A673 (cell line): ENCODE measurements around the gene MRPL44. TPM values are rescaled to one million over a fixed set of nuclear protein-coding genes. Genes with fewer than 3 reads are reported as not detected.

Source experiments
- BruUV-seq: library from RNA; stranded (reverse); fragments of 400-500 nt; replicated peaks from 2 replicates; lab custom pipeline; 2021; lab: Mats Ljungman, UMichigan
- CTCF ChIA-PET: fragments of 300-600 bp; sonication (Branson Sonifier 250); formaldehyde crosslinking; loops from one replicate; lab custom pipeline; 2022; ENCODE audit warnings: antibody characterized with exemption; lab: Charles Lee
- POLR2A ChIA-PET: fragments of 300-600 bp; sonication (Branson Sonifier 250); formaldehyde crosslinking; loops from one replicate; lab custom pipeline; 2022; ENCODE audit warnings: antibody characterized with exemption; ENCODE audit not compliant: low non-redundant PET; lab: Charles Lee
- DNase-seq: peaks from one replicate; pipeline ENCODE4 v3.0.0-alpha.2; 2015; ENCODE audit warnings: low spot score
- H3K27ac ChIP-seq: fragments of 200-600 bp; sonication (generic); 2 replicates; pipeline ENCODE4 v1.5.1; 2016; ENCODE audit warnings: mixed run types, low read depth, mild to moderate bottlenecking, mixed read lengths, antibody characterized with exemption, low read length; ENCODE audit not compliant: poor library complexity, severe bottlenecking
- H3K27me3 ChIP-seq: fragments of 200-600 bp; sonication (generic); replicated peaks from 2 replicates; pipeline ENCODE4 v1.6.1; 2017; ENCODE audit warnings: mixed run types, low read depth, mild to moderate bottlenecking, mixed read lengths, antibody characterized with exemption, low read length; ENCODE audit not compliant: insufficient read depth, poor library complexity
- H3K36me3 ChIP-seq: fragments of 200-600 bp; sonication (generic); 2 replicates; pipeline ENCODE4 v1.6.1; 2016; ENCODE audit warnings: mixed run types, mild to moderate bottlenecking, mixed read lengths, antibody characterized with exemption, low read length; ENCODE audit not compliant: insufficient read depth, poor library complexity, severe bottlenecking
- H3K4me1 ChIP-seq: fragments of 200-600 bp; sonication (generic); 2 replicates; pipeline ENCODE4 v1.6.1; 2017; ENCODE audit warnings: mixed run types, mild to moderate bottlenecking, mixed read lengths, antibody characterized with exemption, low read length; ENCODE audit not compliant: insufficient read depth, poor library complexity, severe bottlenecking
- H3K4me3 ChIP-seq: fragments of 200-600 bp; sonication (generic); 2 replicates; pipeline ENCODE4 v1.5.1; 2016; ENCODE audit warnings: low read depth, mixed run types, mild to moderate bottlenecking, mixed read lengths, low read length; ENCODE audit not compliant: poor library complexity, severe bottlenecking
- H3K9me3 ChIP-seq: fragments of 200-600 bp; sonication (generic); 2 replicates; pipeline ENCODE4 v1.6.1; 2016; ENCODE audit warnings: mixed run types, low read depth, mild to moderate bottlenecking, mixed read lengths, antibody characterized with exemption, low read length; ENCODE audit not compliant: poor library complexity, severe bottlenecking
- CTCF ChIP-seq: fragments of 300-800, 200-600 bp; sonication (generic); conservative IDR thresholded peaks from 2 replicates; pipeline ENCODE4 v1.5.1; 2017; ENCODE audit warnings: low read depth, mild to moderate bottlenecking, antibody characterized with exemption, low read length, moderate library complexity, mixed read lengths
- EZH2 ChIP-seq: fragments of 200-600 bp; sonication (generic); IDR thresholded peaks from 2 replicates; pipeline ENCODE4 v1.6.1; 2017; ENCODE audit warnings: borderline replicate concordance, low read depth, mild to moderate bottlenecking, mixed read lengths, antibody characterized with exemption, low read length; ENCODE audit not compliant: poor library complexity, severe bottlenecking
- intact Hi-C: fragments of 100-400 bp; cut with micrococcal nuclease; formaldehyde crosslinking; loops from one replicate; pipeline ENCODE4 v1.10.0; 2022; ENCODE audit not compliant: unreplicated experiment
- total RNA-seq: library from RNA; stranded (reverse); gene quantifications from 2 replicates; pipeline ENCODE4 v1.2.3, GENCODE V29; 2021

The MRPL44 gene
- total RNA-seq, 1 experiment from 2014 or later = 38.3 TPM

GRCh38 chr2:223932816-223933800, 24.2 kb upstream of the MRPL44 start:
- H3K4me1 ChIP-seq = peaks cover 52% of the 10 kb centered on the region
- no peak for DNase-seq
- H3K4me3 ChIP-seq = no peak overlapping the region
- TF ChIP-seq CTCF (no peak), EZH2 (no peak)
- no peaks in the 10 kb centered on the region for H3K27me3 ChIP-seq
- no peaks in the 10 kb centered on the region for H3K9me3 ChIP-seq
- BruUV-seq = no TSS peak
- H3K36me3 ChIP-seq = no peaks in the 10 kb centered on the region
- intact Hi-C loops = no loop called here
- CTCF ChIA-PET = no interaction called here
- peak overlapping the region; percentile 25 for H3K27ac ChIP-seq
- POLR2A ChIA-PET = interaction anchor here (0.7 kb wide), 1 partner anchor 167 kb away, joined by 3 read pairs; no protein-coding TSS in a partner anchor

- no peak for DNase-seq
- H3K4me1 ChIP-seq = peaks cover 58% of the 10 kb centered on the region
- BruUV-seq = no TSS peak
- TF ChIP-seq CTCF (no peak), EZH2 (no peak)
- ChIA-PET POLR2A (no interaction called here), CTCF (no interaction called here)
- no peak overlapping the region for H3K27ac ChIP-seq
- H3K9me3 ChIP-seq = no peaks in the 10 kb centered on the region
- H3K27me3 ChIP-seq = no peaks in the 10 kb centered on the region
- H3K36me3 ChIP-seq = no peaks in the 10 kb centered on the region
- intact Hi-C loops = no loop called here
- no peak overlapping the region for H3K4me3 ChIP-seq
Measured at GRCh38 chr2:223934870-223935269, 22.4 kb upstream of the MRPL44 start.

GRCh38 chr2:223935459-223936125, 21.7 kb upstream of the MRPL44 start:
- POLR2A ChIA-PET = interaction anchor here (0.6 kb wide), 1 partner anchor 909 kb away, joined by 19 read pairs; no protein-coding TSS in a partner anchor
- TF ChIP-seq CTCF (no peak), EZH2 (no peak)
- no TSS peak for BruUV-seq
- Histone ChIP-seq H3K36me3 (peaks cover 3% of the 10 kb centered on the region), H3K4me1 (peaks cover 55% of the 10 kb centered on the region), H3K27me3 (no peaks in the 10 kb centered on the region), H3K4me3 (no peak overlapping the region), H3K9me3 (no peaks in the 10 kb centered on the region), H3K27ac (peak overlapping the region; percentile 14)
- DNase-seq = no peak
- intact Hi-C loops = no loop called here
- CTCF ChIA-PET = no interaction called here
